NCI-H1092 (cell line): Measurements from ENCODE around the gene ARID1B.
A peak's percentile ranks its signal among the peaks of the same experiment; 100 is the strongest.

ENCODE experiments used
- DNase-seq: peaks from one replicate; lab custom pipeline; 2025; lab: John Stamatoyannopoulos, UW

The ARID1B gene

GRCh38 chr6:157227202-157228166, 450.3 kb downstream of the ARID1B start:
- DNase-seq: no peak

- DNase-seq: peak; percentile 94
Measured at GRCh38 chr6:157228426-157229131, 451.4 kb downstream of the ARID1B start.

GRCh38 chr6:157229132-157229618, 452.0 kb downstream of the ARID1B start:
- peak; percentile 69 for DNase-seq

GRCh38 chr6:157229713-157230112, 452.5 kb downstream of the ARID1B start:
- DNase-seq: peak; percentile 93

- DNase-seq: no peak
Measured at GRCh38 chr6:157230910-157231309, 453.7 kb downstream of the ARID1B start.

GRCh38 chr6:157232161-157232895, 455.1 kb downstream of the ARID1B start:
- DNase-seq: no peak

- no peak for DNase-seq
Measured at GRCh38 chr6:157233156-157233555, 456.0 kb downstream of the ARID1B start.

GRCh38 chr6:157233686-157234085, 456.5 kb downstream of the ARID1B start:
- peak; percentile 48 for DNase-seq

- no peak for DNase-seq
Measured at GRCh38 chr6:157235600-157236039, 458.4 kb downstream of the ARID1B start.

GRCh38 chr6:157236040-157236725, 459.0 kb downstream of the ARID1B start:
- DNase-seq: no peak

GRCh38 chr6:157238346-157238745, 461.2 kb downstream of the ARID1B start:
- no peak for DNase-seq

GRCh38 chr6:157239148-157239547, 462.0 kb downstream of the ARID1B start:
- no peak for DNase-seq

GRCh38 chr6:157239671-157240058, 462.5 kb downstream of the ARID1B start:
- no peak for DNase-seq

- DNase-seq: peak; percentile 68
Measured at GRCh38 chr6:157240059-157240959, 463.1 kb downstream of the ARID1B start.

GRCh38 chr6:157240960-157241311, 463.8 kb downstream of the ARID1B start:
- DNase-seq: peak; percentile 56

- DNase-seq: peak; percentile 41
Measured at GRCh38 chr6:157242791-157243190, 465.6 kb downstream of the ARID1B start.

GRCh38 chr6:157244175-157244574, 467.0 kb downstream of the ARID1B start:
- no peak for DNase-seq

GRCh38 chr6:157244780-157245179, 467.6 kb downstream of the ARID1B start:
- no peak for DNase-seq

- DNase-seq: no peak
Measured at GRCh38 chr6:157245436-157245835, 468.3 kb downstream of the ARID1B start.

GRCh38 chr6:157246048-157246630, 469.0 kb downstream of the ARID1B start:
- DNase-seq: no peak
